Tibial nerve (tissue), 4 donors: ENCODE data around the gene EPS8.

ENCODE experiments used
- CTCF ChIP-seq, 5 experiments: fragments of 200-600 bp in 3 of 5; fragments of 450-650 bp in 2 of 5; sonication (generic) in 3 of 5; IDR thresholded peaks; one replicate each; pipeline ENCODE4 v1.5.1; 2016 to 2019; ENCODE audit warnings: antibody characterized with exemption in 5 of 5, mild to moderate bottlenecking in 3 of 5, moderate library complexity in 2 of 5
- EP300 ChIP-seq, 2 donors: sonication (generic); formaldehyde crosslinking; IDR thresholded peaks; one replicate each; pipeline ENCODE4 v1.6.1; 2017; ENCODE audit warnings: antibody characterized with exemption in 2 of 2, mild to moderate bottlenecking in 1 of 2
- POLR2A ChIP-seq, 2 donors: fragments of 450-650 bp; IDR thresholded peaks; one replicate each; pipeline ENCODE4 v1.6.1; 2017; ENCODE audit warnings: antibody characterized with exemption in 2 of 2, mild to moderate bottlenecking in 2 of 2, moderate library complexity in 2 of 2

GRCh38 chr12:15646581-15646980 is 142.6 kb downstream of the EPS8 start:
- TF ChIP-seq POLR2A (IDR thresholded peaks at IDR 0.05) (no peak), CTCF (IDR thresholded peaks at IDR 0.05) (no peak), EP300 (IDR thresholded peaks at IDR 0.05) (no peak)
